Bronchial epithelial cell (primary cell): Measurements from ENCODE around the gene RACGAP1. TPM values are rescaled to one million over a fixed set of nuclear protein-coding genes. Genes with fewer than 3 reads are reported as not detected.
A peak's percentile ranks its signal among the peaks of the same experiment; 100 is the strongest.

Experiments used
- DNase-seq: peaks from one replicate; pipeline ENCODE4 v3.0.0-alpha.2; 2010; ENCODE audit warnings: low read depth
- FAIRE-seq: peaks from 2 replicates; lab custom pipeline; 2011; peaks lifted over from hg19 to GRCh38; lab: Jason Lieb, UNC
- H3K27me3 ChIP-seq: 2 replicates; pipeline ENCODE4 v1.5.1; 2011; ENCODE audit warnings: low read length; ENCODE audit not compliant: control insufficient read depth, insufficient read depth
- H3K36me3 ChIP-seq: 2 replicates; pipeline ENCODE4 v1.5.1; 2011; ENCODE audit warnings: low read length; ENCODE audit not compliant: control insufficient read depth, insufficient read depth
- H3K4me3 ChIP-seq: 2 replicates; pipeline ENCODE4 v1.5.1; 2011; ENCODE audit warnings: mild to moderate bottlenecking, low read depth, low read length, control low read depth
- CTCF ChIP-seq: IDR thresholded peaks from 2 replicates; pipeline ENCODE4 v1.5.1; 2011; ENCODE audit warnings: mild to moderate bottlenecking, moderate library complexity, low read length, control low read depth, inconsistent platforms; ENCODE audit not compliant: insufficient read depth, severe bottlenecking
- total RNA-seq: library from RNA; depleted of rRNA; stranded (reverse); fragments of >200 nt; gene quantifications from 2 replicates; pipeline ENCODE4 v1.2.1, GENCODE V29; 2014

Gene RACGAP1
- total RNA-seq, 1 donor from 2014 or later = 11.3 TPM

- no peak for FAIRE-seq
- Histone ChIP-seq H3K4me3 (no peak overlapping the region), H3K27me3 (no peaks in the 10 kb centered on the region), H3K36me3 (no peaks in the 10 kb centered on the region)
- DNase-seq = no peak
- no peak for TF ChIP-seq CTCF
These were observed 5.8 kb downstream of the RACGAP1 start for GRCh38 chr12:50019524-50019923.

GRCh38 chr12:50018968-50019367, 6.3 kb downstream of the RACGAP1 start:
- Histone ChIP-seq H3K36me3 (no peaks in the 10 kb centered on the region), H3K4me3 (no peak overlapping the region), H3K27me3 (no peaks in the 10 kb centered on the region)
- no peak for DNase-seq
- no peak for TF ChIP-seq CTCF
- FAIRE-seq = no peak

GRCh38 chr12:50018154-50018553, 7.1 kb downstream of the RACGAP1 start:
- Histone ChIP-seq H3K27me3 (no peaks in the 10 kb centered on the region), H3K4me3 (no peak overlapping the region), H3K36me3 (no peaks in the 10 kb centered on the region)
- no peak for DNase-seq
- FAIRE-seq = no peak
- no peak for TF ChIP-seq CTCF

- Histone ChIP-seq H3K27me3 (no peaks in the 10 kb centered on the region), H3K36me3 (no peaks in the 10 kb centered on the region), H3K4me3 (no peak overlapping the region)
- no peak for FAIRE-seq
- TF ChIP-seq CTCF = no peak
- DNase-seq = peak; percentile 24
These were observed 7.7 kb downstream of the RACGAP1 start for GRCh38 chr12:50017641-50018040.

- H3K4me3 ChIP-seq = no peak overlapping the region
- FAIRE-seq = no peak
- no peaks in the 10 kb centered on the region for H3K36me3 ChIP-seq
- DNase-seq = peak; percentile 79
- TF ChIP-seq CTCF = no peak
- H3K27me3 ChIP-seq = no peaks in the 10 kb centered on the region
These were observed 8.5 kb downstream of the RACGAP1 start for GRCh38 chr12:50016501-50017475.
